Adrenal gland (tissue), 5 donors: ENCODE results near the gene NAT8.

Experiments used
- POLR2A ChIP-seq, 2 donors: fragments of 450-650 bp; IDR thresholded peaks; one replicate each; pipeline ENCODE4 v1.6.1; 2017; ENCODE audit warnings: antibody characterized with exemption in 2 of 2, mild to moderate bottlenecking in 2 of 2, moderate library complexity in 1 of 2
- TF ChIP-seq, protein P1 (sequence below), 6 experiments: fragments of 450-650 bp in 4 of 6; fragments of 200-600 bp in 2 of 6; sonication (generic) in 1 of 6; IDR thresholded peaks; 1 replicate in 5 of 6; 2 replicates in 1 of 6; pipeline versions ENCODE4 v1.5.1 to v1.8.0; 2016 to 2021; ENCODE audit warnings: antibody characterized with exemption in 6 of 6, mild to moderate bottlenecking in 2 of 6, moderate library complexity in 1 of 6
- donor health status: DM: no; HTN: no; CAD: no.

DNA sequence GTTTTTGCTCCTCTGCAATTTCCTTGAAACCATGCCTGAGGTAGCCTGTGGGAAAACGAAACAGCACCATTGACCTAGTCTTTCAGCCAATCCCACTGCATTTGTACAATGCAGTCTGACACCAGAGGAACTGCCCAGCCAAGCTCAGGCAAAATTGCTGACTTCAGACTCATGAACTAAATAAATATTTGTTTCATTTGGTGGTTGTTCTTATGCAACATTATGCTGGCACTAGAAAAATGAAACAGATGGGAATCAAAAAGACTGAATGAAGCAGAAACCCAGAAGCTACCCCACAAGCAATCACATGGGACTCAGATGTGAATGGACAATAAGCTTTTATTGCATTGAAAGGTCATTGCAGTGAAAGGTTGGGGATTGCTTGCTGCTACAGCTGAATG is 1.7 kb downstream of the NAT8 start:
- TF ChIP-seq POLR2A (IDR thresholded peaks at IDR 0.05) = no peak
- TF ChIP-seq, protein P1, sequence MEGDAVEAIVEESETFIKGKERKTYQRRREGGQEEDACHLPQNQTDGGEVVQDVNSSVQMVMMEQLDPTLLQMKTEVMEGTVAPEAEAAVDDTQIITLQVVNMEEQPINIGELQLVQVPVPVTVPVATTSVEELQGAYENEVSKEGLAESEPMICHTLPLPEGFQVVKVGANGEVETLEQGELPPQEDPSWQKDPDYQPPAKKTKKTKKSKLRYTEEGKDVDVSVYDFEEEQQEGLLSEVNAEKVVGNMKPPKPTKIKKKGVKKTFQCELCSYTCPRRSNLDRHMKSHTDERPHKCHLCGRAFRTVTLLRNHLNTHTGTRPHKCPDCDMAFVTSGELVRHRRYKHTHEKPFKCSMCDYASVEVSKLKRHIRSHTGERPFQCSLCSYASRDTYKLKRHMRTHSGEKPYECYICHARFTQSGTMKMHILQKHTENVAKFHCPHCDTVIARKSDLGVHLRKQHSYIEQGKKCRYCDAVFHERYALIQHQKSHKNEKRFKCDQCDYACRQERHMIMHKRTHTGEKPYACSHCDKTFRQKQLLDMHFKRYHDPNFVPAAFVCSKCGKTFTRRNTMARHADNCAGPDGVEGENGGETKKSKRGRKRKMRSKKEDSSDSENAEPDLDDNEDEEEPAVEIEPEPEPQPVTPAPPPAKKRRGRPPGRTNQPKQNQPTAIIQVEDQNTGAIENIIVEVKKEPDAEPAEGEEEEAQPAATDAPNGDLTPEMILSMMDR (IDR thresholded peaks at IDR 0.05) = no peak
